HUES48 (cell line): ENCODE data around the gene LHX3.

ENCODE experiments used
- H3K27ac ChIP-seq: one replicate; pipeline ENCODE4 v1.7.0; 2013; ENCODE audit warnings: low read depth, low read length, inconsistent platforms
- H3K27me3 ChIP-seq: 2 replicates; pipeline ENCODE4 v1.6.1; 2013; ENCODE audit warnings: mild to moderate bottlenecking, low read length; ENCODE audit not compliant: control insufficient read depth, insufficient read depth
- H3K36me3 ChIP-seq: 2 replicates; pipeline ENCODE4 v1.6.1; 2013; ENCODE audit warnings: low read length; ENCODE audit not compliant: control insufficient read depth, insufficient read depth
- H3K4me1 ChIP-seq: 2 replicates; pipeline ENCODE4 v1.6.1; 2013; ENCODE audit warnings: mild to moderate bottlenecking, low read length; ENCODE audit not compliant: control insufficient read depth, insufficient read depth
- H3K4me3 ChIP-seq: 2 replicates; pipeline ENCODE4 v1.5.1; 2013; ENCODE audit warnings: mild to moderate bottlenecking, low read depth, low read length
- H3K9ac ChIP-seq: 2 replicates; pipeline ENCODE4 v1.6.1; 2013; ENCODE audit warnings: mild to moderate bottlenecking, low read depth, low read length, moderate library complexity
- H3K9me3 ChIP-seq: 2 replicates; pipeline ENCODE4 v1.6.1; 2013; ENCODE audit warnings: low read length; ENCODE audit not compliant: control insufficient read depth, insufficient read depth

LHX3 gene

GRCh38 chr9:136171009-136171800 lies 33.7 kb downstream of the LHX3 start:
- Histone ChIP-seq H3K27me3 (no peaks in the 10 kb centered on the region), H3K27ac (peak overlapping the region; percentile 88), H3K9ac (no peak overlapping the region)

GRCh38 chr9:136170006-136170901 lies 34.7 kb downstream of the LHX3 start:
- H3K27me3 ChIP-seq, result no peaks in the 10 kb centered on the region
- no peak overlapping the region for H3K27ac ChIP-seq
- no peak overlapping the region for H3K4me3 ChIP-seq
- no peaks in the 10 kb centered on the region for H3K9me3 ChIP-seq
- H3K36me3 ChIP-seq, result no peaks in the 10 kb centered on the region
- H3K9ac ChIP-seq, result no peak overlapping the region
- peaks cover 21% of the 10 kb centered on the region for H3K4me1 ChIP-seq

More at GRCh38 chr9:136171009-136171800, 33.7 kb downstream of the LHX3 start:
- Histone ChIP-seq H3K4me1 (peaks cover 21% of the 10 kb centered on the region), H3K9me3 (no peaks in the 10 kb centered on the region), H3K4me3 (no peak overlapping the region), H3K36me3 (no peaks in the 10 kb centered on the region)

GRCh38 chr9:136169495-136169894 lies 35.4 kb downstream of the LHX3 start:
- H3K27ac ChIP-seq, result no peak overlapping the region
- H3K4me3 ChIP-seq, result no peak overlapping the region
- H3K36me3 ChIP-seq, result no peaks in the 10 kb centered on the region
- no peaks in the 10 kb centered on the region for H3K9me3 ChIP-seq
- H3K27me3 ChIP-seq, result no peaks in the 10 kb centered on the region
- H3K9ac ChIP-seq, result no peak overlapping the region
- H3K4me1 ChIP-seq, result peaks cover 21% of the 10 kb centered on the region

- H3K27me3 ChIP-seq, result no peaks in the 10 kb centered on the region
- H3K9me3 ChIP-seq, result no peaks in the 10 kb centered on the region
Observed at GRCh38 chr9:136163248-136163850, 41.6 kb downstream of the LHX3 start.

GRCh38 chr9:136160995-136161610 lies 43.8 kb downstream of the LHX3 start:
- H3K4me1 ChIP-seq, result no peaks in the 10 kb centered on the region; the same call in 1 of the 2 replicates
- no peaks in the 10 kb centered on the region for H3K27me3 ChIP-seq
- no peak overlapping the region for H3K27ac ChIP-seq
- no peak overlapping the region for H3K4me3 ChIP-seq
- H3K9ac ChIP-seq, result no peak overlapping the region
- H3K9me3 ChIP-seq, result no peaks in the 10 kb centered on the region
- H3K36me3 ChIP-seq, result no peaks in the 10 kb centered on the region

More at GRCh38 chr9:136163248-136163850, 41.6 kb downstream of the LHX3 start:
- Histone ChIP-seq H3K27ac (no peak overlapping the region), H3K9ac (no peak overlapping the region), H3K4me3 (no peak overlapping the region), H3K4me1 (no peaks in the 10 kb centered on the region; the same call in 1 of the 2 replicates), H3K36me3 (no peaks in the 10 kb centered on the region)

- H3K4me3 ChIP-seq, result no peak overlapping the region
- no peaks in the 10 kb centered on the region for H3K9me3 ChIP-seq
- no peaks in the 10 kb centered on the region for H3K27me3 ChIP-seq
- no peaks in the 10 kb centered on the region; the same call in 1 of the 2 replicates for H3K4me1 ChIP-seq
- H3K27ac ChIP-seq, result no peak overlapping the region
- no peak overlapping the region for H3K9ac ChIP-seq
- no peaks in the 10 kb centered on the region for H3K36me3 ChIP-seq
Observed at GRCh38 chr9:136160381-136160841, 44.5 kb downstream of the LHX3 start.

- no peak overlapping the region for H3K9ac ChIP-seq
- no peaks in the 10 kb centered on the region for H3K27me3 ChIP-seq
- H3K4me1 ChIP-seq, result no peaks in the 10 kb centered on the region; the same call in 1 of the 2 replicates
- H3K4me3 ChIP-seq, result no peak overlapping the region
- no peaks in the 10 kb centered on the region for H3K9me3 ChIP-seq
- no peaks in the 10 kb centered on the region for H3K36me3 ChIP-seq
- no peak overlapping the region for H3K27ac ChIP-seq
Observed at GRCh38 chr9:136159851-136160250, 45.1 kb downstream of the LHX3 start.

GRCh38 chr9:136157477-136158265 lies 47.3 kb downstream of the LHX3 start:
- Histone ChIP-seq H3K27ac (no peak overlapping the region), H3K9me3 (no peaks in the 10 kb centered on the region), H3K27me3 (no peaks in the 10 kb centered on the region), H3K4me1 (no peaks in the 10 kb centered on the region; the same call in 1 of the 2 replicates), H3K4me3 (no peak overlapping the region), H3K9ac (no peak overlapping the region), H3K36me3 (no peaks in the 10 kb centered on the region)

GRCh38 chr9:136156209-136157120 lies 48.5 kb downstream of the LHX3 start:
- no peak overlapping the region for H3K27ac ChIP-seq
- no peaks in the 10 kb centered on the region for H3K36me3 ChIP-seq
- H3K4me1 ChIP-seq, result peaks cover 6% of the 10 kb centered on the region; the same call in 1 of the 2 replicates
- H3K4me3 ChIP-seq, result no peak overlapping the region
- no peaks in the 10 kb centered on the region for H3K9me3 ChIP-seq
- H3K9ac ChIP-seq, result no peak overlapping the region
- H3K27me3 ChIP-seq, result no peaks in the 10 kb centered on the region; the same call in 1 of the 2 replicates
